ENCODE measurements around the gene PM20D2.

- TF ChIP-seq CTCF (conservative IDR thresholded peaks at IDR 0.05; ENCODE audit: low read depth, low read length) (no peak), EZH2 (IDR thresholded peaks at IDR 0.05; ENCODE audit: borderline replicate concordance, low read depth, low read length, poor library complexity, severe bottlenecking) (no peak)
These were observed 11.9 kb upstream of the PM20D2 start for GRCh38 chr6:89133981-89134380.
